ENCODE data around the gene NPM3. TPM values are rescaled to one million over a fixed set of nuclear protein-coding genes. Genes with fewer than 3 reads are reported as not detected.
A peak's percentile ranks its signal among the peaks of the same experiment; 100 is the strongest.

NPM3 gene
- total RNA-seq, 1 donor from 2014 or later, result 28.7 TPM

DNA sequence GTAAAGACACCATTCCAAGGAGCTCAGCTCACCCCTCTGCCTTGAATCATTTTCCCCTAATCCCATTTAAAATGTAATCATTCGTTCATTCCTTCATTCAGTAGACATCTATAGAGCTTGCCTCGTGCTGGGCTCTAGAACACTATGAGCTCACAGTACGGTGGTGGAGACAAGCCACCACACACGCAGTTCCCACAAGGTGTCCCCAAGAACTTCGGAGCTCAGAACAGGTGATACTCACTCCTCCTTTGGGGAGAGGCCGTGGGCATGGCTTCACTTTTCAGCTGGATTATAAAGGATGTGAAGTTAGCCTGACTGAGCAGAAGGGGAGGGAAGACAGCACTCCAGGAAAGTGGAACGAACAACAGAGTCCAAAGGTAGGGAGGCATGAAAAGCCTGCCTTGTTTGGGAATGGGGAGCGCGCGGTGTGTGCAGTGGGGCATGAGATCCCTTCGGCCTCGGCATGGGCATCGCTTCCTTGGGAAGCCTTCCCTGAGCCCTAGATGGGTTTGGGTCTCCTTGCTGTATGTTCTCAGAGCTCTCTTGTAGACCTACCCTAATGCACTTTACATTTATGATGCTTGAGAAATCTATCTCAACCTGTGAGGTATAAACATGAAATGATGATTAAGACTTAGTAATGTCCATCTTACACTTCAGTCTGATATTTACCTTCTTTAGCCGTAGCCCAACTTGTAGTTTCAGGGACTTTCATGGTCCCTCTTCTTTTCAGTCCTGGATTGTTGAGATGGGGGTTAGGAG, 35.8 kb upstream of the NPM3 start:
- H3K4me3 ChIP-seq, result peak overlapping the region; percentile 56 to 88
- H3K36me3 ChIP-seq, result no peaks in the 10 kb centered on the region
- no peaks in the 10 kb centered on the region for H3K9me3 ChIP-seq
- TF ChIP-seq, protein P1, sequence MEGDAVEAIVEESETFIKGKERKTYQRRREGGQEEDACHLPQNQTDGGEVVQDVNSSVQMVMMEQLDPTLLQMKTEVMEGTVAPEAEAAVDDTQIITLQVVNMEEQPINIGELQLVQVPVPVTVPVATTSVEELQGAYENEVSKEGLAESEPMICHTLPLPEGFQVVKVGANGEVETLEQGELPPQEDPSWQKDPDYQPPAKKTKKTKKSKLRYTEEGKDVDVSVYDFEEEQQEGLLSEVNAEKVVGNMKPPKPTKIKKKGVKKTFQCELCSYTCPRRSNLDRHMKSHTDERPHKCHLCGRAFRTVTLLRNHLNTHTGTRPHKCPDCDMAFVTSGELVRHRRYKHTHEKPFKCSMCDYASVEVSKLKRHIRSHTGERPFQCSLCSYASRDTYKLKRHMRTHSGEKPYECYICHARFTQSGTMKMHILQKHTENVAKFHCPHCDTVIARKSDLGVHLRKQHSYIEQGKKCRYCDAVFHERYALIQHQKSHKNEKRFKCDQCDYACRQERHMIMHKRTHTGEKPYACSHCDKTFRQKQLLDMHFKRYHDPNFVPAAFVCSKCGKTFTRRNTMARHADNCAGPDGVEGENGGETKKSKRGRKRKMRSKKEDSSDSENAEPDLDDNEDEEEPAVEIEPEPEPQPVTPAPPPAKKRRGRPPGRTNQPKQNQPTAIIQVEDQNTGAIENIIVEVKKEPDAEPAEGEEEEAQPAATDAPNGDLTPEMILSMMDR (IDR thresholded peaks at IDR 0.05), result no peak
- peaks cover 0 to 4% of the 10 kb centered on the region in 2 donors for H3K4me1 ChIP-seq
- H3K27me3 ChIP-seq, result no peaks in the 10 kb centered on the region
- no peak for DNase-seq (ENCODE audit: low spot score in 2 of 2)
- intact Hi-C loops (cut with DNase I), result loop anchor here (2.0 to 5.0 kb wide), 3 partner anchors 238 to 822 kb away; partner anchors contain the start of genes ARMH3, LDB1 and LZTS2
- peak overlapping the region; percentile 72 to 87 for H3K27ac ChIP-seq

DNA sequence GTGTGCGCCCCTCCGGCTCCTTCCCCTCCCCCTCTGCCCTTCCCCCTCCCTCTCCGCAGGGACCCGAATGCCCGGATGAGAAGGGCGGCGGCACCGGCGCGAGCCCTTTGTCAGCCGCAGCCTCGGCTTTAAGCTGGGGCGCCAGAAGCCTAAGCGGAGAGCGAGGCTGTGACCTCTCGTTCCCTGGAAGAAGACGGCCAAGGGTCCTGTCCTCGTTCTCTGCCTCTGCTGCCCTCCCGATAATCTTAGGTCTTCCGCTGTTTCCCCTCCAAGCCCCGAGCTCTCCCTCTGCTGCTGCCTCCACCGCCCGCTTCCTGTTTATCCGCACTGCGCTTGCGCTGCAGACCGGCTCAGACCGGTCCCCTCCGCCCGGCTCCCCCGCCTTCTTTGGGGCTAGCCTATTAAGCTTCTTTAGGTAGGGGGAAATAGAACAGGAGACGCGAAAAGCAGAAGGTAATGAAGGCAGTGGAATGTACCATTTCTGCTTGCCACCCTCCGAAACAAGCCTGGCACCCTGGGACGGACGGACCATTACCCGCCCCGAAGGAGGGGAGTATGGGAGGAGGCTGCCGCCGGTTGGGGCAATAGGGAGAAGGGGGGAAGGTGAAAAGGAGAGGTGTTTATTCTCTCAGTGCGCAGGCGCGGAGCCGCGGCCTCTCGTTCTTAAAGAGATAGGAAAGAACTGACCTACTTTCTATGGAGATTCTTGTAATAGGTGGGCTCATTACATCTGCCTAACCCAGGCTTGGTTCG, 35.0 kb upstream of the NPM3 start, which contains the start of gene OGA:
TSS of gene OGA (minus strand) at position 326 of the 753 bp plus-strand sequence. CDS start 422 bp downstream, outside the sequence.
- DNase-seq (ENCODE audit: low spot score in 2 of 2), result peak; percentile 96 to 99
- Histone ChIP-seq H3K4me1 (peaks cover 0 to 7% of the 10 kb centered on the region in 2 donors), H3K36me3 (no peaks in the 10 kb centered on the region), H3K27ac (peak within 1 kb of the TSS; percentile 87 to 89), H3K27me3 (no peaks in the 10 kb centered on the region), H3K4me3 (peak within 1 kb of the TSS; percentile 83 to 88), H3K9me3 (no peaks in the 10 kb centered on the region)
- TF ChIP-seq, protein P1 (IDR thresholded peaks at IDR 0.05), result no peak
- intact Hi-C loops (cut with DNase I), result loop anchor here (2.0 to 5.0 kb wide), 3 partner anchors 239 to 821 kb away; partner anchors contain the start of genes ARMH3, LDB1 and LZTS2

DNA sequence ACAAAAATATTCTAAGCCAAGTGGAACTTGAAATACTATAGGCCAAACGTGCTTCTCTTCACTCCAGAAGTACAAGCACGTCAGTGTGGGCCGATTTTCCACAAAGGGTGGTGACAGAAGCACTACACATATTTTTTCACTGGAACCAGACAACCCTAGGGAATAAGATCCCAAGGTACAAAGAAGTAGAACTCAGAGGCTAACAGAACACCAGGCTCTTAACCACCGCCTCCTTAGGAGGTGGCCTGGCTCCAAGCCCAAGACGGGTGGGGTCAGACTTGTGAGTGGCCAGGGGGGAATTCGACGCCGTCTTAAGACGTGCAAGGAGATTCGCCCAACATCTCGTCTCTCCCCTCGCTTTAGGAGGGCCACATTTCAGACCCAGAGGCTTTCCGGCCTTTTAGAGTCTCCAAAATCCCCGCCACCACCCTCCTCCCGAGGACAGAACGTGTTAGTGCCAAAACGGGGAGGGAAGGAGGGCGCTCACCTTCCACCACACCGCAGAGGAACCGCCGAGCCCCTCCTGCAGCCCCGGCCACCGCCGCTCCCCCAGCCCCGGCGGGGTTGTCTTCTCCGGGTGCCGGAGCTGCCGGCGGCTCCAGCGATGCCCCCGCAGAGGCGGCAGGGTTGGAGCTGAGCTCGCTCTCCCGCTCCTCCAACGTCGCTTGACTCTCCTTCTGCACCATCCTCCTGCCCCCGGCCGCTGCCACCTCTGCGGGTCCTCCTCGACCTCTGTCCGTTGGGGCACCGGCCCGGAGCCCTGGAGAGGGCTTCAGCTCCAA, 34.3 kb upstream of the NPM3 start:
- Histone ChIP-seq H3K4me3 (peak overlapping the region; percentile 83 to 88), H3K27ac (peak overlapping the region; percentile 87 to 89), H3K4me1 (peaks cover 0 to 10% of the 10 kb centered on the region in 2 donors), H3K9me3 (no peaks in the 10 kb centered on the region), H3K27me3 (no peaks in the 10 kb centered on the region), H3K36me3 (peaks cover 0 to 3% of the 10 kb centered on the region in 2 donors)
- TF ChIP-seq, protein P1 (IDR thresholded peaks at IDR 0.05), result no peak
- intact Hi-C loops (cut with DNase I), result loop anchor here (2.0 to 5.0 kb wide), 3 partner anchors 239 to 820 kb away; partner anchors contain the start of genes ARMH3, LDB1 and LZTS2
- DNase-seq (ENCODE audit: low spot score in 2 of 2), result peak; percentile 82 to 94

DNA sequence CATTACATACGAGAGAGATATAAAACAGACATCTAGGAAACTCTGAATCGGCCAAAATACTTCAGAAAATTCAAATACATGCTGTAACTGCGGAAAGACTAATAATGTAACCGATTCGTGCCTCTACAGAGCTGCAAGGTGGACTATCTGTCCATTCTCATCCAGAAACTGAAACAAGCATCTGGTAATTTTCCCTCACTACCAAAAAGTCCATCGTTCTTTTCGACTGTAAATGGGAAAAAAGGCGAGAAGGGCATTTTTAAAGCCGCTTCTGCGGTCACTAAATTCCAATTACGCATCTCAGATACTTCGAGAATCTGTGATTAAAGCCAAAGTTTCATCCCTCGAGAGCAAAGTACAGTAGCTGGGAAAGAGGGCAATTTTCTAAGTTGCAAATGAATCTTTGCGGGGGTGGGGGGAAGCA, 33.7 kb upstream of the NPM3 start:
- H3K27ac ChIP-seq, result peak overlapping the region; percentile 87 to 89
- TF ChIP-seq, protein P1 (IDR thresholded peaks at IDR 0.05), result no peak
- H3K4me3 ChIP-seq, result peak overlapping the region; percentile 83 to 88
- H3K27me3 ChIP-seq, result no peaks in the 10 kb centered on the region
- H3K36me3 ChIP-seq, result peaks cover 0 to 9% of the 10 kb centered on the region in 2 donors
- DNase-seq (ENCODE audit: low spot score in 2 of 2), result no peak
- intact Hi-C loops (cut with DNase I), result loop anchor here (5.0 kb wide), 2 partner anchors 305 to 820 kb away; partner anchors contain the start of genes LDB1 and LZTS2
- peaks cover 0 to 15% of the 10 kb centered on the region in 2 donors for H3K4me1 ChIP-seq
- H3K9me3 ChIP-seq, result no peaks in the 10 kb centered on the region

DNA sequence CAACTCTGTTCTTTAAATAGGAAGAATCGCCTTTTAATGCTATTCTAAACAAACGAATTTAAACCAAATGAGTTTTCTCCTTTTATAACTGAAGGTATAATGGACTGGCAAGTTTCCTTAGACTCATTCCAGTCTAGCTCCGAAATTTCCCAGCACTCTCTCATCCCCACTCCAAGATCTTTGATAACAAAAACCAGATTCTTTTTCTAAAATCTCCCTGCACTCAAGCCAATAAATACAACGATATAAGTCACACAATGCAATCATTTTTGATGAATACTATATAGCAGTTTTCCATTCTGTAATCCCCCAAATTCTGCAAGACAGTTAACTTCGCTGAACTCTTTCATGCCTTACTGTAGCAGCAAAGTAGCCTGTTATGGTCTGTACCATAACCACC, 33.1 kb upstream of the NPM3 start:
- H3K4me1 ChIP-seq, result peaks cover 0 to 20% of the 10 kb centered on the region in 2 donors
- no peaks in the 10 kb centered on the region for H3K27me3 ChIP-seq
- DNase-seq (ENCODE audit: low spot score in 2 of 2), result no peak
- no peak overlapping the region for H3K27ac ChIP-seq
- TF ChIP-seq, protein P1 (IDR thresholded peaks at IDR 0.05), result no peak
- H3K4me3 ChIP-seq, result peak overlapping the region; percentile 83 to 88
- no peaks in the 10 kb centered on the region for H3K9me3 ChIP-seq
- intact Hi-C loops (cut with DNase I), result loop anchor here (5.0 kb wide), 2 partner anchors 306 to 819 kb away; partner anchors contain the start of genes LDB1 and LZTS2
- H3K36me3 ChIP-seq, result peaks cover 0 to 12% of the 10 kb centered on the region in 2 donors

Data from ascending aorta (tissue), 2 donors.